Stimulated activated CD4-positive, alpha-beta T cell treated with anti-CD3 and anti-CD28 coated beads, Interleukin-4, amount 100 ng/mL, for 24 hours (primary cell): ENCODE data around the gene ANKRD45.
"Not testable (repeated sequence)": the region's sequence is repeated elsewhere in the genome, so short reads cannot be mapped to it uniquely, and the experiment has no call there.

Experiments used
- DNase-seq: peaks from one replicate; pipeline ENCODE4 v3.0.0-alpha.2; 2020

Gene ANKRD45

DNA sequence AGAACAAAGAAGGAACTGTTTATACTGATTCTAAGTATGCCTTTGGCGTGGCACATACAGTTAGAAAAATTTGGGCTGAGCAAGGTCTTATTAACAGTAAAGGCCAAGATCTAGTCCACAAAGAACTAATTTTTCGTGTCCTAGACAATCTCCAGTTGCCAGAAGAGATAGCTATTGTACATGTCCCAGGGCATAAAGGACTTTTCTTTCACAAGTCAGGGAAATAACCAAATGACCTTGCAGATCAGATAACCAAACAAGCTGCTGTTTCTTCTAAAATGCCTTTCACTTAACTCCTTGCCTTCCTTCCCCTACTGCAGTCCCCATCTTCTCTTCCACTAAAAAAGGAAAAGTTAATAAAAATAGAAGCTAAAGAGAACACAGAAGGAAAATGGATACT, 30.5 kb downstream of the ANKRD45 start:
- no peak for DNase-seq

DNA sequence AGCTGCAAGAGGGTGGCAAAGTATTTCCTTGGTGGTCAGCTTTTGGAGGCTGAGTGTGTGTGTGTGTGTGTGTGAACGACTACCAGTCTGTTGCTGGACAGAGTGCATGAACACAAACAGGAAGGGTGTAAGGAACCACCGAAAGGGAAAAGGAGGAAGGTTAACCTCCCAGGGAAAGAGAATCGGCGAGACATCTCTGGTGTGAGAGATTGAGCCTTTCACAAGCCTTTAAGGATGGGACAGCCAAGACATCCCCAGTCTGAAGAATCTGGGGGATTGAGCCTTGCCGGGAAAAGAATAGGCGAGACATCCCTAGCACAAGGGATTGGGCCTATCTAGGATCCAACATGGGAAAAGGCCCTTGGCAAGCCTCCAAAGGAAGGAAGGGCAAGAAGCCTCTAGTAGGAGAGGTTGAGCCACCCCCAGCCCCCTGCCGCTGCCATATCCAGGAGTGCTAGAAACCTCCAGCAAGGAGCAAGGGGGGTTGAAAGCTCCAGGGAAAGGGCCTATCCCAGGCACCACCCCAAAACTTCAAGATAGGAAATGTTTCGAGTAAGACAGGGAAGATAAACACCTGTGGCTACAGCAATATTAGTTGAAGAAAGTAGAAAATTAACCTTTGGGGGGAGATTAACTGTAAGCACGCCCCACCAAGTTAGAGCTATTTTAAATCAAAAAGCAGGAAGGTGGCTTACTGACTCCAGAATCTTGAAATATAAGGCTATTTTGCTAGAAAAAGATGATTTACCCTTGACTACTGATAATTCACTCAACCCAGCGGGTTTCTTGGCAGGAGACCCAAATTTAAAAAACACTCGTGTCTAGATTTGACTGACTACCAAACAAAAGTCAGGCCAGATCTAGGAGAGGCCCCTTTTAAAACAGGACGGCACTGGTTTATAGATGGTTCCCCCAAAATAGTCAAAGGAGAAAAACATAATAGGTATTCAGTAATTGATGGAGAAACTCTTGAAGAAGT, 31.3 kb downstream of the ANKRD45 start:
- DNase-seq: no peak

DNA sequence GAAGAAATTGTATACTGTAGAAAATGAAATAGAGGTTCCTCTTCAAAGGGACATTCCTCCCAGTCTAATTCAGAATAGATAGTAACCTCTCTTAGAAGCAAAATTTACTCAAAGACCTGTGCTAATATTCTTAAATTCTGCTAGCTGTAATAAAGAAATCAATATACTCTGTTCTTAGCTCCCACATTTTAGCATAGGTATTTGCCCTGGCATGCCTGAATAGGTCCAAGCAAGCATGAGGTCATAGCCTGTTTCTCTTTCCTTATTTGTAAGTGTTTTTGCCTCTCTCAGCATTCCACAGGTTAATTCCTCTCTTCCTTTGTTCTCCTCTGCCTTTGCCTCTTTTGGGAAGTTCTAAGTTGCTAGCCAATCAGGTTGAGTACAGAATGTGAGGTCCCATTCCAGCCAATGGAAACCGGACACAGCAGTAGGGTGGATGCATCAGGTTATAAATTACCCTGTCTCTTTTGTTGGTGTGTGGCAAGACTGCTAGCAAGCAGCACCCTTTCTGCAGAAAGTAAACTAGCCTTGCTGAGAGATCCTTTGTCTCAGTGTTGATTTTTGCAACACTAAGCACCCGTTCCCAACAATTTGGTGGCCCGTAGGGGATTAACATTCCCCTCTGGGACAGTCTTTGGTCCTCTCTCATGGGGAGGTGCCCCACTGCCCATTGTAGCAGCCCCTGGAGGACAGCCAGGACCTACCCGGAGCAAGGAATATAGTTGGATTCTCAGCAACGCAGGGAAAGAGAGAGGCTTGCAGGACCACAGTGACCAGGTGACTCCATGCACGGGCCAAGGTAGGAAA, 32.2 kb downstream of the ANKRD45 start:
- not testable (repeated sequence) for DNase-seq

DNA sequence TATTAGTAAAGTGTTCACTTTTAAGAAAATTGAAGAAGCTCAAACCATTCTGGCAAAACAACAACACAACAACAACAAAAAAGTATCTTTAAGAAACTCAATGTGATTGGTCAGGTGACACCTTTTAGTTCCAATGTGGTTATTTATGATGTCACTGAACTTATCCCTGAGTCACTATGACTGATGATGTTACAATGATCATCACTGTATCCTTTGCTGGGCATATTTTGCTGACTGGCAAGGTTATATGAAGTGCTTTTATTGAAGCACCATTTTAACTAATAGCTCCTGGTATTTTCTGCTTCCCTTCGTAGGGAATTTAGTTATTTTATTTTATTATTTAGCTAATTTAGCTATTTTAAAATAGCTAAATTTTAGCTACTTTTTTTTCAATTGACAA, 34.5 kb downstream of the ANKRD45 start, which contains the start of gene TEX50:
Gene TEX50 (plus strand): TSS at position 223 of the 400 bp plus-strand sequence. CDS start 184 bp downstream, outside the sequence.
- no peak for DNase-seq

DNA sequence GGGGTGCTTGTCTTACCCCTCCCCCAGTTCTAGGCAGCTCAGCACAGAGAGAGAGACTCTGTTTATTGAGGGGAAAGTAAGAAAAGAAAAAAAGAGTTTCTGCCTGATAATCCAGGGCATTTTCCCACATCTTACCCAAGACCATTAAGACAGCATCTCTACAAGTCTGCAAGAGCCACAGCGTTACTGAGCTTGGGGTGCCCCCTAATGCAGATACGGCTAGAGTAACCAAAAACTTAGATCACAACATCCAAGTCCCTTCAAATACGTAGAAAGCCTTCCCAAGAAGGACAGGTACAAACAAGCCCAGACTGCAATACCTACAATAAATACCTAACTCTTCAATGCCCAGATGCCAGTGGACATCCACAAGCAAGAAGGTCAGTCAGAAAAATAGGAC, 40.8 kb downstream of the ANKRD45 start:
- DNase-seq: no peak

DNA sequence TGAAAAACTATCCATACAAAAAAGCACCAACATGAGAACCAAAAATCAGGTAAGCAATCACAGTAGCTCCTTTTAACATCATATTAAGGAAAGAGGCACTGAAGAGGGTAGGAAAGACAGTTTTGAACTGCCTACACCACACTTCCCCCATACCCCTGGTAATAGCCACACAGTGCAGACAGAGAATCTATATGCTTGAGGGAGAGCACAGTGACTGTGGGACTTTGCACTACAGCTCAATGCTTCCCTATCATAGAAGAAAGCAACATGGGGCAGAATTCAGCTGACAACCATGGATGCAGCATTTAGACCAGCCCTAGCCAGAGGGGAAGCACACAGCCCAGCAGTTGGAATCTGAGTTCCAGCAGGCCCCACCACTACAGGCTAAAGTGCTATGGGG, 42.4 kb downstream of the ANKRD45 start:
- DNase-seq: no peak

DNA sequence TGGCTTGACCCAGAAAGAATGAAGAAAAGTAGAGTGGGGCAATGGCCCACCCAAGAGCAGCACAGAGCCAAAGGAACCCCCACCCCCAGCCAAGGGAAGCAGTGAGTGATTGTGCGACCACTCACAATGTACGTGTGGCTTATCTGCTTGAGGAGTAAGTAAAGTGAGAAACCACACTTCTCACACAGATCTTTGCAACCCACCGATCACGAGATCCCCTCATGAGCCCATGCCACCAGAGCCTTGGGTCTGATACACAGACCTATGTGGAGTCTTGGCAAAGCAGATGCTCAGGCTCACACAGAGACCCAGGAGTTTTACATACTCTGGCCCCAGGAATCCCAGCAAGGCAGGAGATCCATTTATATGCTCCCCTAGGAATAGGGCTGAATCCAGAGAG, 52.8 kb downstream of the ANKRD45 start:
- DNase-seq: no peak

DNA sequence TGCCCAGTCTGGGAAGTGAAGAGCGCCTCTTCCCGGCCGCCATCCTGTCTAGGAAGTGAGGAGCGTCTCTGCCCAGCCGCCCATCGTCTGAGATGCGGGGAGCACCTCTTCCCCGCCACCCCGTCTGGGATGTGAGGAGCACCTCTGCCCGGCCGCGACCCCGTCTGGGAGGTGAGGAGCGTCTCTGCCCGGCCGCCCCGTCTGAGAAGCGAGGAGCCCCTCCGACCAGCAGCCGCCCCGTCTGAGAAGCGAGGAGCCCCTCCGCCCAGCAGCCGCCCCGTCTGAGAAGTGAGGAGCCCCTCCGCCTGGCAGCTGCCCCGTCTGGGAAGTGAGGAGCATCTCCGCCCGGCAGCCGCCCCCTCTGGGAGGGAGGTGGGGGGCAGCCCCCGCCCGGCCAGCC, 56.6 kb downstream of the ANKRD45 start:
- not testable (repeated sequence) for DNase-seq

DNA sequence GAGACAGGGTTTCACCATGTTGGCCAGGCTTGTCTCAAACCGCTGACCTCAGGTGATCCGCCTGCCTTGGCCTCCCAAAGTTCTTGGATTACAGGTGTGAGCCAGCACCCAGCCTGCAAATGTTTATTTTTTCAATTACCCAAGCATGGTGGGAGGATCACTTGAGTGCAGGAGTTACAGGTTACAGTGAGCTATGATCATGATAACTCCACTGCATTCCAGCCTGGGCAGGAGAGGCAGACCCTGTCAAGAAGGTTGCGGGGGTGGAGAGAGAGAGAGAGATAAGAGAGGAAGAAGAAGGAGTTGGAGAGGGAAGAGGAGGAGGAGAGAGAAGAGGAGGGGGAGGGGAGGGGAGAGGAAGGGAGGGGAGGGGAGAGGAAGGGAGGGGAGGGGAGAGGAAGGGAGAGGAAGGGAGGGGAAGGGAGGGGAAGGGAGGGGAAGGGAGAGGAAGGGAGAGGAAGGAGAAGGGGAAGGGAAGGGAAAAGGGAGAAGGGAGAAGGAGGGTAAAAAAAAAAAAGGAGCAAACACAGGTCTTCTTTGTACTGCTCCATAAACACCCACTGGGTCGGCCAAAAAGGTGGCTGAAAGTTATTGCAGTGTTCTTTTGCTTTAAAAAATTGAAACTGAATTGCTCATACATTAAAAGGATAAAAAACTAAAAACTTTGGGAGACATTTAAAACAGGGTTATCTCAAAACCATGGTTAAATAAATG, 61.0 kb downstream of the ANKRD45 start:
- DNase-seq: no peak

DNA sequence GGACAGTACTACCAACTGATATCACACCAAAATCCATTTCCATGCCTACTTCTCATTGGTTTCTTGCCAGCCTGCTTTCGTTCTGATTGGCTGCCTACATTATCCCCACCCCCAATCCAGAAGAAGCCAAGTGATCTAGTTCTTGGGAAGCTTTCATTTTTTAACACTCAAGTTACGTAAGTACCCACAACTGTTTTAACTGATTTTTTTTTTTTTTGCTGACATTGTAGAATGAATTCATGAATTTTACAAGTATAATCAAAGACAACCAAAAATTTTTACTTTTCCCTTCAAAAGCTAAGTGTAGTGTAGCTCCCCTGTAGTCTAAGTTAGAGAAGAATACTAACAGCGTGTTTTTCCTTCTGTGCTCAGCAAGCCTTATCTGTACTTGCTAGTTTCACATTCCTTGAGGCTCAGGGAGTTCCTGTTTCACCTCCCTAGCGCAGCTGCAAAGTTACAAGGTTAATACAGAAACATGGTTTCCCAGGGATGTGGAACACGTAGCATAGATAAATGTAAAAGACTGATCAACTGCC, 66.5 kb downstream of the ANKRD45 start, which contains the start of gene SLC9C2:
Gene SLC9C2 (minus strand): TSS at position 17 of the 536 bp plus-strand sequence. CDS start 1,296 bp downstream, outside the sequence.
- DNase-seq: no peak

DNA sequence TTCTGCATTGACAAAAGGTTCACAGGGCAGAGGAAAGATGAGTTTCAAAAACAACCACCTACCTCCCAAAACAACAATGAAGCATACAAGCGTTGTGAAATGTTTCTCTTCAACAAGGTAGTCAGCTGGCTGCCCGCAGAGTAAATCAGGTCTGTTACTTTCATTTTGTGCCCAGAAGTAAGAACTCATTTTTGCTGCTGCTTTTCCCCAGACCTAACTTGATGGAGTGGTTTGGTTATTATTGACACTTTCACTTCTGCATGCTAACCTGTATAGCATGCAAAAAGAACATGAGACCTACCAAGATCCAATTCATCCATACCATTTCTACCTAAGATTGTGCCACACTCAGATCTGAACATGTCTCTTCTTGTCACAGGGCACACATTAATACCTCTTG, 68.1 kb downstream of the ANKRD45 start:
- DNase-seq: no peak

DNA sequence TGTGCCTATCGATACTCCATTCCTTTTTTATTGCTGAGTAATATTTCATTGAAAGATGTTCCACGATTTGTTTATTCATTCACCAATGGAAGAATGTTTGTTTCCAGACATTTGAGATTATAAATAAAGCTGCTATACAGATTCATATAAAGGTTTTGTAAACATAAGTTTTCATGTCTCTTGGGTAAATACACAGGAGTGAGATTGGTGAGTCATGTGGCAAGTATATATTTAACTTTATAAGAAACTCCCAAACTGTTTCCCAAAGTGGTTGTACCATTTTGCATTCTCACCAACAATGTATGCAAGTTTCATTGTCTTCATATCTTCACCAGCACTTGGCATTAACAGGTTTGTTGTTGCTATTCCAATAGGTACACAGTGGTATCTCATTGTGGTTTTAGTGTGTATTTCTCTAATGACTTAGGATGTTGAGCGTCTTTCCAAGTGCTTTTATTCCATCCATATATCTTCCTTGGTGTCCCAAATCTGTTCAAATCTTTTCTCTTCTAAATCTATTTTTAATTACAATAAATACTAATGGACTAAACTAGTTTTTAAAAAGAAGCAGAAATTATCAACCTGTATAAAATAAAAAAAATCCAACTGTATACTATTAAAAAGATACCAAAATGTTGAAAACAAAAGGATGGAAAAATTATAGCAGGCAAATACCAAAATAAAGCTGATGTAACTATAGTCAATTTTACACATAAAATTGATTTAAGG, 73.4 kb downstream of the ANKRD45 start:
- DNase-seq: no peak

DNA sequence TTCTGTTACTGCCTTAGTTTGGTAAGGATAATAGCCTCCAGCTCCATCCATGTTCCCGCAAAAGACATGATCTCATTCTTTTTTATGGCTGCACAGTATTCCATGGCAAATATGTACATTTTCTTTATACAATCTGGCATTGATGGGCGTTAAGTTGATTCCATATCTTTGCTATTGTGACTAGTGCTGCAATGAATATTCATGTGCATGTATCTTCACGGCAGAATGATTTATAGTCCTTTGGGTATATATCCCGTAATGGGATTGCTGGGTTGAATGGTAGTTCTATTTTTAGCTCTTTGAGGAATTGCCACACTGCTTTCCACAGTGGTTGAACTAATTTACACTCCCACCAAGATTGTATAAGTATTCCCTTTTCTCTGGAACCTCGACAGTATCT, 78.5 kb downstream of the ANKRD45 start:
- DNase-seq: not testable (repeated sequence)

DNA sequence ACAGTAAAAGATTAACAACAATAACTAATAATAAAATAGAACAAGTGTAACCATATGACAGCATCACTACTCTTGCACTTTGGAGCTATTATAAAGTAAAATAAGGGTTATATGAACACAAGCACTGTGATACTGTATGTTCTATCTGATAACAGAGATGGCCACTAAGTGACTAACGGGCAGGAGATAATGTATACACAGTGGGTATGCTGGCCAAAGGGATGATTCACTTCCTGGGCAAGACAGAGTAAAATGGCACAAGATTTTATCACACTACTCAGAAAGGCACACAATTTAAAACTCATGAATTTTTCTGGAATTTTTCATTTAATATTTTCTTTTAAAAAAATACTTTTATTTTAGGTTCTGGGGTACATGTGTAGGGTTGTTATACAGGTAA, 79.1 kb downstream of the ANKRD45 start:
- DNase-seq: no peak

DNA sequence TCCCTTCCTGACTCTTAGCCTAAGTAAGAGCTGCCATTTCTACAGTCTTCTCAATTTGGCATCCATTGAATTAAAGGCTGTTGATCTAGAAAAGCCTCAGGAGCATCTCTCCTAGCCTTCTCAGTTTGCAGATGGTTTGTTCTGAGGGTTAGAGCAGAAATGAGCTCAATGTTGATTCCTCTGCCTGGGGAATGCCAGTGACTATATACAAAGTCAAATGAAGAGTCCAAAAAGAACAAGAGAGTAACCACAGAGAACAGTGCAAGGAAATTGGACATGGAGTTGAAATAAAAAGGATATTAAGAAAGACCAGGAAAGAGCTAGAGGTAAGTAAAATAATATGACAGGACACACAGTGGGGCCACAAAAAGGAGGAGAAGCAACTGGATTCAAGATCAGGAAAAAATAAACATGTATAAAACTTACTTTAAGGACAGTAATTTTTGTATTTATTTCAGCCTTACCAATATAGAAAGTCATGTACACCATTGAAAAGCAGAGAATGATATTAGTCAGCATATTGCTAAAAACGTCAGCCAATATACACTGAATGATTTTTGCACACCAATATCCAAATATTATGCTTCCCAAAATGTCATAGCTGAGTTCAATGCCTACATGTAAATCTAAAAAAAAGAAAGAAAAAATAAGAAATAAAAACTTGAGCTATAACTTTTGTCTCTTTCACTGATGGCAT, 88.1 kb downstream of the ANKRD45 start:
- no peak for DNase-seq

DNA sequence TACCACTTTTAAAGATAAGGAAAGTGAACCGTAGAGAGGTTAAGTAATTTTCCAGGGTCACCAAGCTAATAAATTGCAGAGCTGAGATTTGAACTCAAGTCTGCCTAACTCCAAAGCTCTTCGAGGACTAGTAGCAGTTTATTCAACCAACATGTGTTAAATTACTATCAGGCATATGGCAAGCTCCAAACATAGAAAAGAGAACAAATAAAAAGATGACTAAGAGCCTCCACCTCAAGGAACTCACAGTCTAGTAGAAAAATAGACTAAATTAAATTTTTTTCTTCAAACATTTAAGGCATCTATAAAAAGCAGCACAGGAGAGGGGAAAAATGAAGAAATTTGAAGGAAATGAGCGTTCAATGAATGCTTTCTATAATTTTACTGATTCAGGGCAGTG, 89.0 kb downstream of the ANKRD45 start:
- no peak for DNase-seq

DNA sequence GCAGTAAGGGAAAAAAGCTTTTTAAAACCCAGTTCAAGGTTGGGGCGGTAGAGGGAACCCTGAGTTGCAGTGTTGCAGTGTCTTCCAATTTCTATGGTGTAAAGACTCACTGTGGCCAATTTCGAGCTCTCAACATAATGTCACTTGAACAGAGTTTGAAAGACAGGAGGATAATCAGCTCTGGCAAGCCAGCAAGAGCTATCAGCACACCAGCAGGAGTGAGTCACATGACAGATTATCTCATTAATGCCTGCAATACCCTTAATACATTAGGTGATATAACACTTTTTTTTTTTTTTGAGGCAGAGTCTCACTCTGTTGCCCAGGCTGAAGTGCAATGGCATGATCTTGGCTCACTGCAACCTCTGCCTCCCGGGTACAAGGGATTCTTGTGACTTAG, 89.6 kb downstream of the ANKRD45 start:
- no peak for DNase-seq

DNA sequence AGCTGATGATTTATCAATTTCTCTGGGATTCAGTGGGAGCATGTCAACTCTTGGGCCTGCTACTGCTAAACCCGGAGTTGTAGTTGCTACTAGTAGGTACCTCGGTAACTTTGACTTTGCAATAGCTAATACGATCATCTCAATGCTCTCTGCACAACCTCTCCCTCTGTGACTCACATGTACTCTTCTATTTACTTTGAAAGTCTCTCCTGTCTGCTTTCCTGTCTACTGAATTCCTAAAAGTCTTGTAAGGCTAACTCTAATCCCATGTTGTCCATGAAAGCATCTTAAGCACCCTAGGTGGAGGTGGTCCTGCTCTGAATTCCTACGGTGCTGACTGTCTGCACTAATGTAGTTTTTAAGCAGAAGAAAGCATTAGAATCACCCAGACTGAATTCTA, 96.1 kb downstream of the ANKRD45 start:
- DNase-seq: no peak

DNA sequence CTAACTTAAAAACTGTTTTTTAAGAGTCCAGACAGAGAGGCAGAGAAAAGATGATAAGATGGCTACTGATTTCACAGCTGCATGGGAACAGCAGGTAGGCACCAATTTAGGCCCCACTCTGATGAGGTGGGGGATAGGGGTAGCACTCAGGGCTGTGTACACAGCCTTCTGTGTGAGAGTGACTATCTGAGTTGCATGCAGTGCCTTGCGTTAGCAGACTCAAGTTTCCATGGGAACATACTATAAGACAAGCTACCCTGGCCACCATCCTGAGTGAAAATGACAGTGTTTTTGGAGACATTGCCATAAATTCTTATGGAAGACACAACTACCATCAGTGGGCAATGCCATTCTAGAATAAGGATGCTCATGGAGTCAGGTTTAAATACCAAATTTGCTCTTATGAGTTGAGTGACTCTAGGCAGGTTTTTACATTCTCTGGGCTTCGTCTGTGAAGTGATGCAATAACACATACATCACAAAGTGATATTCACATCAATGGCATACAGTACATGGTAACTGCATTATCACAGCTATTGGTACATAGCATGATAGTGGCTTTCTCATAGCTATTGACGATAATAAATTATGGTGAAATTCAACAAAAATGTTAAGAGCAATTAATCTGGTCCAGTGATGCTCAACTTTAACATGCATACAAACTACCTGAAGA, 97.3 kb downstream of the ANKRD45 start:
- no peak for DNase-seq

DNA sequence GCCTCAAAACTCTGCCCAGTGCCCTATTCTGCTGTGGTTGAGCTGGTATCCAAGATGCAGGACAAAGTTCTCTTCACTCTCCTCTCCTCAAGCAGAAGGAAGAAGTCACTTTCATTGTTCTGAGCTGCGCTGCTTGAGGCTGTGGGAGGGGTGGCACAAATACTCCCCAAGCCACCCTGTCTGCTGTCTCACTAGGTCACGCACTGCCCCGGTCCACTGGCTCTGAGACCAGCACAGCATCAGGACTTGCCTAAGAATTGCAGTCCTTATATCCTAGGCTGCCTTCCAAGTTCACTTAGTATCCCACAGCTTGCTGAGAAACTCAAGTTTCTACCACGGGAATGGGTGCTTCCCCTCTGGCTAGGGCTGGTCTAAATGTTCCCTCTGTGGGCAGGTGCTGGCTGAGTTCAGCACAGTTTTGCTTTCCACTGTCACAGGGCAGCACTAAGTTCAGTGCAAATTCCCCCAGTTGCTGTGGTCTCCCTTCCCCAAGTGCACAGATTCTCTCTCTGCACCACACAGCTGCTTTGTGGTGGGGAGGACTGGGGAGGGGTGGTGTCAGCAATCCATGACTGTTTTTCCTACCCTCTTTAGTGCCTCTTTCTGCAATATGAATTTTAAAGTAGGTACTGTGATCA, 99.2 kb downstream of the ANKRD45 start:
- no peak for DNase-seq
